CD4-positive, alpha-beta T cell treated with Interleukin-1 beta for 1 hour (primary cell): Measurements from ENCODE around the gene MORF4L1.
"Not testable (repeated sequence)": the region's sequence is repeated elsewhere in the genome, so short reads cannot be mapped to it uniquely, and the experiment has no call there.

Experiments
- DNase-seq, 2 donors: peaks; one replicate each; pipeline ENCODE4 v3.0.0-alpha.2; 2020 to 2022

MORF4L1 gene

DNA sequence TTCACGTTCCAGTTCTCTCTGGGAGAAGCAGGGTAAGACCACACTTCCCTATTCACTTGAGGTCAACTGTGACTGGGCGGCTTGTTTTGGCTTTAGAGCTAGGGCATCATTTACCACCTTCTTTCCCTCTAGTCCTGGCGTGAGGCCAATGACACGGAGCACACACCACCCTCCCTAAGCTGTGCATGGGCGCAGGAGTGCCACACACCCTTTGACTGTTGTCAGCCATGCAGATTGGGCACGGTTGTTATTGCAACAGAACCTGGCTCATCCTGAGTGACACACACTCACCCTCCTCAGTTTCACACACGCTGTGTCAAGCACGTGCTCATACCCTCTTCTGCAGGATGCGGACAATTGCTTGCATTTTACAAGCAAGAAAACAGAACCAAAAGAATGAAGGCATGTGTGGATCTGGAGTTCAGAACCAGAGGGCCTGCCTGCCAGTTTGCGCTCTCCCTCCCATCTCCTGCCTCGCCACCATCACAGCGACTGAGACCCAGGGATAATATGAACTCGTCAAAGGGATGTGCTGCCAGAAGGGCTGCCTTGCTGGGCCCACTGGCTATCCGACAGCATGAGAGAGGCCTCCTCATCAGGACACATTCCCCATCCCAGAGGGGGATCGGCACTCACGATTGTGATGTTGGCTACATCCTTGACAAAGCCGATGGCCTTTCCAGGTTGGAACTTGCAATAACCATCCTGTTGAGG lies 54.5 kb downstream of the MORF4L1 start:
- DNase-seq, result peak in 1 of 2 donors; percentile 62

DNA sequence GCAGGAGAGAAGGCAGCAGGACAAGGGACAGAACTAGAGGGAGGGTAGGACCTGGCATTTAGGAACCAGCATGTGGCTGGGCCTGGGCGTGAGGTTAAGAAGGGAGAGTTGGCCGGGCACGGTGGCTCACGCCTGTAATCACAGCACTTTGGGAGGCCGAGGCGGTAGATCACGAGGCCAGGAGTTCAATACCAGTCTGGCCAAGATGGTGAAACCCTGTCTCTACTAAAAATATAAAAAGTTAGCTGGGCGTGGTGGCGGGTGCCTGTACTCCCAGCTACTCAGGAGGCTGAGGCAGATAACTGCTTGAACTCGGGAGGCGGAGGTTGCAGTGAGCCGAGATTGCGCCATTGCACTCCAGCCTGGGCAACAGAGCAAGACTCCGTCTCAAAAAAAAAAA lies 55.5 kb downstream of the MORF4L1 start:
- not testable (repeated sequence) for DNase-seq

DNA sequence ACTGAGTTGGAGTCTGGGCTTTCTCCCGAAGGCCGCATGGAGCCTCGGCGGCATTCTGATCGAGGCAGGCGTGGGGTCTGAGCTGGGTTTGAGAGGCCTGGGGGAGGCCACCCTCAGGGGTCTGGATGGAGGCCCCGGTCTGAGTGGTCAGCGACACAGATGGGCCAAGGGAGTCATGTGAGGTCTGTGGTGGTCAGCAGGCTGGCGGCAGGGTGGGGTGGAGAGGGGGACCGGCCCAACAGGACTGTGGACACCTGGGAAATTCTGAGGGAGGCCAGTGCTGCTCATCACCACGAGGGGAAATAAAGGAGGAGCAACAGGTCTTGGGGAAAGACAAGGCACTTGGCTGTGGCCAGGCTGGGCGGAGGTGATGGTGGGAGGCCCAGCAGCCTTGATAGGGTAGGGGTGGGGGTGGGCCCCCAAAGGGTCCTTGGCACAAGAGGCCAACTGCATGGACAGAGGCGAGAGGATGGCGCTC lies 56.0 kb downstream of the MORF4L1 start:
- DNase-seq, result no peak

DNA sequence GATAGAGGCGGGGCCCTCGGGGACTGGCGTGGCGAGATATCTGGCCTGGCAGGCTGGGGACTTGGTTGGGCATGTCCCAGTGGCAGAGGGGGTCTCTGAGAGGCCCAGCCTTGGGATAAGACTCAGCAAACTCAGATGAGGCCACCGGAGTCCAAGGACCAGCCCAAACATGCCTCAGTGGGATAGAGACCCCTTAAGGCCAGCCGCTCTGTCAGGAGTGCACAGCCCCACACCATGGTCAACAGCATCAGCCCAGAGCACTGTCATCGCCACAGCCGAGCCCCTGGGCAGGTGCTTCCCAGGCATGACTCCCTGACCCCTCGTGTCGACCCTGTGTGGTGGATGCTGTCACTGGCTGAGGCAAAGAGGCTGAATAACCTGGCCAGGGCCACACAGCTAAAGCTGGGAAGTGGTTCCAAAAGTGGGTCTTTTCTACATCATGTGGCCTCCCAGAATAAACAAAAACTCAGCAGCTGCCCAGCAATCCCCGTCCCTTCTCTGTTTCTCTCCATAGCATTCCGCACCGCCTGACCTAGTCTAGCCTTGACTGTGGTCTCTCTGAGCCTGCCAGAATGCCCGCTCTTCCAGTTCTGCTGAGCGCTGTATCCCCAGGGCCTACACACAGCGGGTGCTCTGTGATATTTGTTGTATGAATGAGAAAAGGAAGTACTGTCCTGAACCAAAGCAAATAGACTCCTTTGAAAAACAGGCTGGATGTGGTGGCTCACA lies 57.0 kb downstream of the MORF4L1 start:
- no peak for DNase-seq

DNA sequence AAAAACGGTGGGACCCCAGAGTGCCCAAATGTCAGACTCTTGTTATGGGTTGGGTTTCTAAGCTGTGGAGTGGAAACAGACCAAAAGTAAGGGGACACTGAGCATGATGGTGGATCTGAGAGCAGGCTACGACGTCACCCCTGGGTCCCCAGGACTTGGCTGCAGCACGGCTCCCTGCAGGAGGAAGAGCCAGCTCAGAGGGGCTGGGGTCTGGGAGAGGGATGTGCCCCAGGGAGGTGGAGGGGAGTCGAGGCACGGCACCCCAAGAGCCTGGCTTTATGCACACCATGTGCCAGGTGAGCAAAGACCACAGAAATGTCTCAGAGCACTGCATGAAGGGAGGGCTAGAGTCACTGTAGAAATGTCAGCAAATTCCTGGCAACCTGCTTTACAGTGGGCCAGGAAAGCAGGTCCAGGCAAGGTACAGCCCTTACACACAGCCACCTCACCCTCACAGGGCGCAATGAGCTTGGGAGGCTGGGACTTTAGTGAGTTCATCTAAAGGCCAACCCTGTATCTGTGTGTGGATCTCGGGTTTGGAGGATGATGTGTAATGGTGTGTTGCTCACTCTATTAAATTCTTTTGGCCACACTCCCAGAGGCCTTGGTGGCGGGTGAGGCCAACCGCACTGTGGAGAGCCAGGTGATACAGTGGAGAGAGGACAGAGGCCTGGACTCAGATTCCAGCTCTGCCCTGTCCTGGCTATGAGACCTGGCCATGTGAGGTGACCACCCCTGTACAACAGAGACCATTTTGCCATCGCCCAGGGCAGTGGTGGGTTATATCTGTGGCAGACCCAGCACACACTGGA lies 58.1 kb downstream of the MORF4L1 start:
- no peak for DNase-seq

DNA sequence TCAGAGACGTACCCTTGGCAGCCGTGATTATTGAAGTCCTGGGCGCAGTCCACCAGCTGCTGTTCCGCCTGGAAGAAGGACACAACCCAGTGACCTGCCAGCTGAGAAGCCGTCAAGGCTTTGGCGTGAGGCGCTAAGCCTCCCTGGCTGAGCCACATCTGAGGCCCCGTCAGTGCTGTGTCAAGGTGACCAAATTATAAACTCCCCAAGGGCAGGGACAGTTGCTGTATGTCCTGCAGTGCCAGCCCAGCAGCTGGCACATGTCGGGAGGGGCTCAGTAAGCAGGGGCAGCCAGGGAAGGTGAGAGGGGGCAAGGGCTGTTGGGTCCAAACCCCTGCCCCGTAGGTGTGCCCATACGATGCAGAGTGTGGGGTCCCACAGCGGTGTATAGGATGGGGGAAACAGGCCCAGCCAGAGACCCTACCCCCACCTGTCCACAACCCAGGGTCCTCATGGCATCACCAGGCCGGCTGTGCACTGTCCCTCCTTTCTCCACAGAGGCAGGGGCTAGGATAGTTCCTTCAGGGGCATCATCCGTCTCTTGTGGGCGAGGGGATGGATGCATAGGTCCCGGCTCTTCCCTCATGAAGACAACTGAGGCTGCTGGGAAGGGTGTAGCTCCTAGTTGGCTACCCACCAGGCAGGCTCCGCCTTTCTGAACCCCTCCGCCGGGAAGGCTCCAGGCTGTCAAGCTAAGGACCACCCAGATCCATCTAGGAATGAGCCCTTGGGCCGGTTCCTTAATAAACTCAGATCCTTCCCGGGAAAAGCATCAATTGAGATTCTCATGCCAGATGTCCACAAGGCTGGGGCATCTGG lies 59.0 kb downstream of the MORF4L1 start:
- DNase-seq, result no peak

DNA sequence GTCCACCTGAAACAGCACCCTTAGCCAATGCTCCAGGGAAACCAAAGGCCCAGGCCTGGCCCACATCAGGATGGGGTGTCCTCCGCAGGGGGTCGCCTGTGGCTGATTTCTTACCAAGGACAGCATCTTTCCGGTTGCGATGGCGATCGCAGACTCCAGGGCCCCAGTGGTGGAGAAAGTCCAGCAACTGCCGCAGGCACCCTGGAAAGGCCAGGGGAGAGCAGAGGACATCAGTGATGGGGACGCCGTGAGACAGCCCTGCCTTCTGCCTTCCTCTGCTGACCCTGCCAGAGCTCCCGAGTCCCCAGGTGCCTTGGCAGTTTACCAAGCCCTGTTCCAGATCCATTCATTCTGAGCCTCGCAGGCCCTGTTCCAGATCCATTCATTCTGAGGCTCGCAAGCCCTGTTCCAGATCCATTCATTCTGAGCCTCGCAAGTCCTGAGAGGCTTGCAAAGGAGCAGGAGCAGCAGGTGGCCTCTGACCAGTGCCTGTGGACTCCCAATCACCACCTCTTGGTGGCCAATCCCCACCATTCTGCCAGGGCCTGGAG lies 59.6 kb downstream of the MORF4L1 start:
- DNase-seq, result no peak

DNA sequence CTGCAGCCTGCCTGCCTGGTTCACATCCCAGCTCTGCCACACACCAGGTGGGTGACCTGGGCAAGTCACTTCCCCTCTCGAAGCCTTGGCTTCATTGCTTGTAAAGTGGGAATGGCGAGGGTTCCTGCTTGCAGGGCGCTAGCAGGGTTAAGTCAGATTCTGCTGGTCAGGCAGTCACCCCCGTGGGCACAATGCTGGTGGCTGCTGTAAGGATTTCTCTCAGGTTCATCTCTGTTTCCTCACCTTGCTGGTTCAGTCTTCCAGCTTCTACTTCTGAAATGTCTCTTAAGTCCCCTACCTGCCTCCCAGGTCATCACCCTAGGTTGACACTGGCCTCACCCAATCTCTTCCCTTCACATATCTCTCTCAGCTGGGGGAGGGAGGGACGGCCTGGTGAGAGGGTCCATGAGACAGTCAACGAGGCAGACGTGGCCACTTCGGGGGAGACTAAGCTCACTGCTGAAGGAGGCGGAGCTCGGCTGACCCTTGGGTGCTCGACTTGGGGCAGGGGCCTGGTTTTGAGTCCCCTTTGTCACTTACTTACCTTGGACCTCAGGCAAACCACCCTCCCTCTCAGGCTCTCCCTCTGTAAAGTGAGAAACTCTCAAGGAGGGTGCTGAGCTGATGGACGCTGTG lies 60.6 kb downstream of the MORF4L1 start:
- no peak for DNase-seq

DNA sequence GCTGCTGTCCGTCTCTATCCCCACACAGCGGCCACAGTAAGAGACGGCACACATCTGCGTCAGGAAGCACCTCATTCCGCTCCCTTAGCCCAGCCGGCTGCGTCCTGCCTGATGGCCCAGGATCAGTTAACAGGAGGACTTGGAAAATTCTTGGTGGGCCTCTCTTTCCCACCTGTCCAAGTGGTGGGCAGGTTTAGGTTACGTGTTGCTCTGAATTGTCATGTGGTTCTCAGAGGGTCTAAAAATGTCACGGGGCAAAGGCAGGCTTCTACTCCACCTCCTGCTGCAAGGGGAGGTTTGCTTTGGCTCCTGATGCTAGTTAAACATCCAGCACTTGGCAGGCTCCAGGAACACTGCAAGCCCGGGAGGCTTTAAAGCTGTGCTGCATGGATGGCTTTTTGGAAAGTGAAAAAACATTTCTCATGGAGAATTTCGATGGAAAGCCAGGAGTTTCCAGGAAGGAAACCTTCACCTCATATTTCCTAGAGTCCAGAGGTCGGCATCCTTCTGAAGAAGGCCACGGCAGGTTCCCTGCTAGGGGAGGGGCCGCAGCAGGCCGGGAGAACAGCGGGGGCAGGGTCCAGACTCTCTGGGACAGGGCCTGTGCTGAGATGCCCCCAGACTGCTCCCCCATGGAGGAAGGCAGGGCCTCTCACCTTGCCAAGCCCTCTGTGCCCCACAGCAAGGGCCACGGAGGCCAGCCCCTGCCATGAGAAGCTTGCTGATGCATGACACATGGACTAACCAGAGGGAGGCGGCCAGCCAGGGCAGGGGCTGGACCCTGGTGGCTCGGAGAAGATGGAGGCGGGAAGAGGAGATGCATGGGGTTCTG lies 61.3 kb downstream of the MORF4L1 start:
- no peak for DNase-seq

DNA sequence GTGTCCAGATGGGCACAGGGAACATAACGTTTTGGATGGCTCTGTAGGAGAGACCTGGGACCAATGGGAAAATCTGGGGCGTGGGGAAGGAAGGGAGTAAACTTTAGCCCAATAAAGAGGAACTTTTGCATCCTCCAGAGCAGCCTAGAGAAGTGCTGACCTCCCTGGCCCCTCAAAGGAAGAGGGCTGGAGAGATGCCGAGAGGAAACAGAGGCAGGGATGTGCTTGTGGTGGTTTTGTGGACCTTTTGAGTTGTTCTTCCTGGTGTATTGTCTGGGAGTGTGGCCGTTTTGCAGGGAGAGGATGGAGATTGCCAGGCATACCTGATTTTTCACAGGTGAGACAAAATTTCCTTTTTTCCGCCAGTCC lies 61.9 kb downstream of the MORF4L1 start:
- no peak for DNase-seq

DNA sequence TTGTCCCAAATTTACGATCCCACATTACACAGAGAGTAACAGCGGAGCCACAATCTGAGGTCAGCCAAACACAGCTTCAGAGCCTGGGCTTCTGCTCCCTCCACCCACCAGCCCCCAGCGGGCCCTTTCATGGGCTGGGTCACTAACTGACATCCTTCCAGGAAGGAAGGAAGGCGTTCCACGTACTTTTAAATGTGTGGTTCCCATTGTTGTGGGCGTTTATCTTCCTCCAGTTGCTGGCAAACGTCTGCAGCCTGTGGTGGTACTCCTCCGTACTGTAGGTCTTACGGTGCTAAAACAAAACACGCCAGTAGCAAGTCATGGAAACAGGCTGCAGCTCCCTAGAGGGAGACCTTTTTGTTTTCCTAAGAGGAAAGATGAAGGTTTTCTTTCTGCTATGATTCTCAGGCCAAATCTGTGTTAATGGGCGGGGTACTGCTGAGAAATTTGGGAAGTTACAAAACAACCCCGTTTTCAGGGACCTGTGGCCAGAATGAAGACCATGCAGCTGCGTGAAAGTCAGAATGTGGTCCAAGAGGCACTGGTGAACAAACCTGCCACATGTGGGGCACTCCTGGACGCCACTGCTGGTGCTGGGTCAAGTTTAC lies 64.5 kb downstream of the MORF4L1 start:
- no peak for DNase-seq

DNA sequence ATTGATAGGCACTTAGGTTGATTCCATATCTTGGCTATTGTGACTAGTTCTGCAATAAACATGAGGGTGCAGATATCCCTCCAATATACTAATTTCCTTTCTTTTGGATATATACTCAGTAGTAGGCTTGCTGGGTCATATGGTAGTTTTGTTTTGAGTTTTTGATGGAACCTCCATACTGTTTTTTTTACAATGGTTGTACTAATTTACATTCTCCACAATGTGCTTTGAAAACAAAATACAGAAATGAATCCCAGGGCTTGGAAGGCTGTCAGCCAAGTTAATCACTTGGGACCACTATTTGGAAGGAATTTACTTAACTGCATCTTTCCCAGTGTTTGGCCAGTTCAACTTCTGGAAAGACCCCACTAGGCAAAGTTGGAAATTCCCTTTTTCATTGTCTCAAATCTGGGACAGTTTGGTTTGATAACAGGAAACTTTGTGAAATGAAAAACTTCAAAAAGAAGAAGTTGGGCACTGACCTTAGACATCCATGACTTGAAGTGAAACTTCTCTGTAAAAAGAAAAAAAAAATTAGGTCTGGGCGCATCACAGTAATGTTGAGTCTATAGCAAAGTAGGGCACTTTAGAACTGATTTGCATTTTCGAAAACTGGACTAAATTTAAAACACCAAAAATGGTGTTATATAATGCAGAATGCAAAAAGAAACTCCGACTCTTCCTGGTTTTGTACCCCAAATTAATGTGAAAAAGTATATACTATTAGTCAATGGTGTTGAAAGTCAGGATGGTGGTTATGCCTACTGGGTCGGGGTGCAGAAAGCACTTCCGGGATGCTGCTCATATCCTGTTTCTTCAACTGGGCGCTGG lies 66.2 kb downstream of the MORF4L1 start:
- DNase-seq, result peak; percentile 35 to 50

DNA sequence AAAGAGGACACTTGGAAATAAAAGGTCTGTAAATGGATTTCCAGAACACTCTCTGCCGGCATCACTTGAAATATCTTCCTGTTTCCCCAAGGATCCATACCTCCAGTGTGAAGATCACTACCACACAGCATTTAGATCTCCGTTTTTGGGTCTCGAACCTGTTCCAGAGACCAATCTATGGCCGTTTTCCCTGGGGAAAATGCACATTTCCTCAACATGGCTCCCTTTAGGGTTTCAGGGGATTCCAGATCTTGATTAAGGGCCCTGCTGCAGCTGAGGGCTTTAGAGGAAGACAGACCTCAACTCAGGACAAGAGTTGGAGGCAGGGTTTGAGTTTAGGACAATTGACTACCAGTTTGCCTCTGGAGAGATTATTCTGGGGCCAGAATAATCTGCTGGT lies 70.1 kb downstream of the MORF4L1 start:
- DNase-seq, result no peak

DNA sequence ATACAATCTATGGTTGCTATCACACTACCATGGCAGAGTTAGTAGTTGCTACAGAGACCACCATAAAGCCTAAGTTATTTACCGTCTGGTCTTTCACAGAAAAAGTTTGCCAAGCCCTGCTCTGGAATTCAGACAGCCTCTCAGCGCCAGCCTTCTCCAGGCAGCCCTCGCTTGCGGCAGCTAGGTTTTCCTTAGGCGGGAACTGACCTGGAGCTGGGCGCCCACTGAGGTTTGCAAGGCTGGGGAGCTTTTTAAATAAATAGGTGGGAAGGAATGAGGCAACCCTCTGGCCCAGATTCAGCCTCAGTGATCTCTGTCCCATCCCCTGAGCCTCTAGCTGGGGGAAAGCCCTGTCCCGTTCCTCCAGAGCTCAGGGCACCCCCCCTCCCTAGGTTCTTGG lies 71.0 kb downstream of the MORF4L1 start:
- DNase-seq, result no peak

DNA sequence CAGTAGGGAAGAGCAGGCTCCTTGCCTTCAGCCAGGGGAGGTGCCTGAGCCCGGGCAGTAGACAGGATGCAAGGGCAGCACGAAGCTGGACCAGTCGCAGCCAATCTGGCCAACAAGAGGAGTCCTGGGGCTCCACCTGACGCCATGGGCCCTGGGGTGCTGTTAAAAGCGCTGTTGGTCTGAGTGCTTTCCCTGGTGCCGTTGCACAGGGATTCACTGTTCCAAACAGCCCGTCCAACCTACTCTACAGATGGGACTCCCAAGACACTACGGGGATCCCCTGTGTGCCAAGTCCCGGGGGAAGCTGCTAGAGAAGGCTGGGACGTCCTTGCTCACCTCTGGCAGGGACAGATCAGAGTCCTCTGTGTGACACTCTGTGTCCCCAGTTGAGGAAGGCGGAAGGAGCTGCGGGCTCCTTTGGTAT lies 71.5 kb downstream of the MORF4L1 start:
- no peak for DNase-seq

DNA sequence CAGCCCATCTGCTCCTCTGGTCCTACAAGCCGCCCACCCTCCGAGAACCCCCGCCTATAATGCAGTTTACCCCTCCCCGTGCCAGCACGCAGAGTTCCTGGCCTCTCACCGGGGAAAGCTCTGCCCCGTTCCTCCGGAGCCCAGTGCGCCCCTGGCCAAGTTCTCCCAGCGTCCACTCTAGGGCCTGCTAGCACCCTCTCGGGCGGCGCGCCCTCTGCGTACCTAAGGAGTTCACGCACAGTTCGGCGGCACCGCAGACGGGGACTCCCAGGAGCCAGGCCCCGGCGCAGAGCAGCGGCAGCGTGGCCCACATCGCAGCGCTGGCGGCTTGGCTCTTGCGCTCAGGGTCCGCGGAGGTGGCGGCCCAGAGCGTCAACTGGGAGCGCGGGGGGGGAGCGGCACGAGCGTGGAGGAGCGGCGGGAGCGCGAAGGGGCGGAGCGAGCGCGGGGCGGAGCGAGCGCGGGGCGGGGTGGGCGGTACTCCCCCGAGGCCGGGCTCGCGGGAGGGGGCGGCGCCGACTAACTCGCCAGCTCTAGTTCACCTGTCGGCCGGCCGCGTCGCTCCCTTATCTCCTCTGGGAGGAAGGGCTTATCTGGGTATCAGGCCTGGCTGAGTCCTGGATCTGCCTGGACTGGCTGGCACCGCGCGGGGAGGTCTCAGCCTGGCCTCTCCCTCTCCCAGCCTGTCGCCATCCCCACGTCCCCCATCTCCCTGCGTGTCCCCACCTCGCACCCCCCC lies 72.1 kb downstream of the MORF4L1 start, which contains the start of gene CTSH:
Gene CTSH (minus strand): TSS at position 378 of the 739 bp plus-strand sequence. CDS start 65 bp downstream, at position 313.
- peak; percentile 83 to 84 for DNase-seq

DNA sequence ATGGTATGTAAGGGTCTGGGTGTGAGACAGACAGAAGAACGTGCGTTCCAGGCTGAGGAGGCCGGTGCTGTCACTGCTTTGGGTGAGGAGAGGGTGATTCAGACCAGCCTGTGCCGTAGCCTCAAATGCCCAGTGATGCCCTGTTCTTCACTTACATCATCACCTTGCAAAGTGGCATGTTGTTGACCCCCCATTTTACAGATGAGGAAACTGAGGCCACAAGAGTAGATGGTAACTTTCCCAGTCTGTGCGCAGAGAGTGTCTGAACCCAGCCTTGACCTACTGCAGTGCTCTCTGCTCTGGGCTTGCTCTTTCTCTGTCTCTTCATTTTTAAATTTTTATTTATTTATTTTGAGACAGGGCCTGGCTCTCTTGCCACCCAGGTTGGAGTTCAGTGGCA lies 73.8 kb downstream of the MORF4L1 start:
- DNase-seq, result no peak

DNA sequence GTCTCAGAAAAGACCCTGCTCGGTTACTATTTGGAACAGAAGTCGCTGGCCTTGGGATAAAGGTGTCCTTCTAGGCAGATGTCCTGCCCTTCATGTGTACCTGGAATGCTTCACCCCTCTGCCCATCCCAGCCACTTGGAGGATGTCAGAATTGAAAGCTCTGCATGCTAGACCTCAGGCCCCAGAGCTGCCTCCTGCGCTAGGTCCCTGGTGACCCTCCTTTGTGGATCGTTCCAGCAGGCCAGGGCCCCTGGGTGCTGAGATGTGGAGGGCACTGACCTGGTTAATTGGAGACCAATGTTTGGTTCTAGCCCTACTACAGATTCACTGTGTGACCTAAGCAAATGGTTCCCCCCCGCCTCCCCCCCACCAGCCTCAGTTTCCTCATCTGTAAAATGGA lies 74.8 kb downstream of the MORF4L1 start:
- no peak for DNase-seq
